Bronchial epithelial cell (primary cell): ENCODE results near the gene ZNF319. TPM values are rescaled to one million over a fixed set of nuclear protein-coding genes. Genes with fewer than 3 reads are reported as not detected.
"Not testable (repeated sequence)": the region's sequence is repeated elsewhere in the genome, so short reads cannot be mapped to it uniquely, and the experiment has no call there.

Source experiments
- DNase-seq: peaks from one replicate; pipeline ENCODE4 v3.0.0-alpha.2; 2010; ENCODE audit warnings: low read depth
- FAIRE-seq: peaks from 2 replicates; lab custom pipeline; 2011; peaks lifted over from hg19 to GRCh38; lab: Jason Lieb, UNC
- H3K27me3 ChIP-seq: 2 replicates; pipeline ENCODE4 v1.5.1; 2011; ENCODE audit warnings: low read length; ENCODE audit not compliant: control insufficient read depth, insufficient read depth
- H3K36me3 ChIP-seq: 2 replicates; pipeline ENCODE4 v1.5.1; 2011; ENCODE audit warnings: low read length; ENCODE audit not compliant: control insufficient read depth, insufficient read depth
- H3K4me3 ChIP-seq: 2 replicates; pipeline ENCODE4 v1.5.1; 2011; ENCODE audit warnings: mild to moderate bottlenecking, low read depth, low read length, control low read depth
- total RNA-seq: library from RNA; depleted of rRNA; stranded (reverse); fragments of >200 nt; gene quantifications from 2 replicates; pipeline ENCODE4 v1.2.1, GENCODE V29; 2014
- TF ChIP-seq, protein P1 (sequence below): IDR thresholded peaks from 2 replicates; pipeline ENCODE4 v1.5.1; 2011; ENCODE audit warnings: mild to moderate bottlenecking, moderate library complexity, low read length, control low read depth, inconsistent platforms; ENCODE audit not compliant: insufficient read depth, severe bottlenecking

The ZNF319 gene
- total RNA-seq, 1 donor from 2014 or later, result 2.4 TPM

DNA sequence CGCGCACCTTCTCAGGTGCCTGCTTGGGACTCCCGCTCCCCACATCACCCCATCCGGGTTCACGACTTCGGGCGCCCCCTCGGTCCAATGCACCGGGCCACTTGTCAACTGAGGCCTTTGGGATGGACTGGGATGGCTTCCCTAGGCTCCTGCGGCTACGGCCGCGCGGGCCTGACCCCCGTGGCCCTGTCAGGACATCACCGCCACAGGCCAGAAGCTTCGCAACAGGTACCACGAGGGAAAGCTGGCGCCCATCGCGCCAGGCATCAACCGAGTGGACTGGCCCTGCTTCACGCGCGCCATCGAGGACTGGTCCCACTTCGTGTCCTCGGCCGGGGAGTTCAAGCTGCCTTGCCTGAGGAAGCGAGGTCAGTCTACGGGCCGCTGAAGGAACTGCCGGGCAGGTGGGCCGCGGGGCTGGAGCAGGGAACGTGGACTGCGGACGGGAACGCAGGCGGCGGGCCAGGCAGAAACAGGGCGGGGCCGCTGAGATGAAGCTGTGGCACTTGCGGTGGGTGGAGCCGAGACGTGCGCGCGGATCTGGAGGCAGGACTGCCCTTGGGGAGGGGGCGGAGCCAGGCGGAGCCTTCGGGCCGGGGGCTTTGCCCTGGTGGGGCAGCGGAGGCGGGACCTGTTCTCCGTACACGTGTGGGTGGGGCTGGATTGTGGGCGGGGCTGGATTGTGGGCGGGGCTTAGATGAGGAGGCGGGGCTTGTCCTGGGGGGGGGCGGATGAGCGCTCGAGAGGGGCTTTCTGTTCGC is 15.8 kb downstream of the ZNF319 start:
- TF ChIP-seq, protein P1, sequence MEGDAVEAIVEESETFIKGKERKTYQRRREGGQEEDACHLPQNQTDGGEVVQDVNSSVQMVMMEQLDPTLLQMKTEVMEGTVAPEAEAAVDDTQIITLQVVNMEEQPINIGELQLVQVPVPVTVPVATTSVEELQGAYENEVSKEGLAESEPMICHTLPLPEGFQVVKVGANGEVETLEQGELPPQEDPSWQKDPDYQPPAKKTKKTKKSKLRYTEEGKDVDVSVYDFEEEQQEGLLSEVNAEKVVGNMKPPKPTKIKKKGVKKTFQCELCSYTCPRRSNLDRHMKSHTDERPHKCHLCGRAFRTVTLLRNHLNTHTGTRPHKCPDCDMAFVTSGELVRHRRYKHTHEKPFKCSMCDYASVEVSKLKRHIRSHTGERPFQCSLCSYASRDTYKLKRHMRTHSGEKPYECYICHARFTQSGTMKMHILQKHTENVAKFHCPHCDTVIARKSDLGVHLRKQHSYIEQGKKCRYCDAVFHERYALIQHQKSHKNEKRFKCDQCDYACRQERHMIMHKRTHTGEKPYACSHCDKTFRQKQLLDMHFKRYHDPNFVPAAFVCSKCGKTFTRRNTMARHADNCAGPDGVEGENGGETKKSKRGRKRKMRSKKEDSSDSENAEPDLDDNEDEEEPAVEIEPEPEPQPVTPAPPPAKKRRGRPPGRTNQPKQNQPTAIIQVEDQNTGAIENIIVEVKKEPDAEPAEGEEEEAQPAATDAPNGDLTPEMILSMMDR, result no peak
- Histone ChIP-seq H3K36me3 (no peaks in the 10 kb centered on the region), H3K27me3 (no peaks in the 10 kb centered on the region), H3K4me3 (peak overlapping the region; percentile 65)
- FAIRE-seq (no peak), DNase-seq (peak; percentile 83)

DNA sequence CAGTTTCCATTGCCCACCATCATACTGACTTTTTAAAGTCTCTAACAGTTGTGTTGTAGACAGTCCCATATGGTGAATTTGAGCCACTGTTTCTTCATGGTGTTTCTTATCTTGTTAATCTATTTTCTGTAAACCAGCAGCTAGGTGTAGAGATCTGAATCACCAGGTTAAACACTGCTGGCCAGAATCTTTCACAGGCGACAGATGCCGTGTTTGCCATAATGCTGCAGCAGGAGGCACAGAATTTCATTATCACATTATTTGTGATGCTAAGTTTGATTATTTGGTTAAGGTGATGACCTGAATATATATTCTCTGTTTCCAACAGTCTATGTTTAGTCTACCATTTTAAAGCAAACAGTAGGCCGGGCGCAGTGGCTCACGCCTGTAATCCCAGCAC is 18.1 kb downstream of the ZNF319 start:
- no peak for FAIRE-seq

DNA sequence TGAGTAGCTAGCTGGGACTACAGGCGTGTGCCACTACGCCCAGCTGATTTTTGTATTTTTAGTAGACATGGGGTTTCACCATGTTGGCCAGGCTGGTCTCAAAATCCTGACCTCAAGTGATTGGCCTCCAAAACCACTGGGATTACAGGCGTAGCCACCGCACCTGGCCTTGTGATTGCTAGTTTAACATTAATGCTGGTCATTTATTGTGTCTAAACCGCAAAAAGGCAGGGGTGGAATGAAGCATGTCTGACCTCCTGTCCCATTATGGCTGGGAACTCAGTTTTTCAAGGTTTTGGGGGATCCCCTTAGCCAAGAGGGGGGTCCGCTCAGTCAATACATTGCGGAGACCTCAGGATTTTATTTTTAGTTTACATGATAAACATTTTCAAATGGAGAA is 18.8 kb downstream of the ZNF319 start:
- Histone ChIP-seq H3K27me3 (no peaks in the 10 kb centered on the region), H3K36me3 (no peaks in the 10 kb centered on the region), H3K4me3 (no peak overlapping the region)
- DNase-seq, result no peak
- no peak for FAIRE-seq
- TF ChIP-seq, protein P1, result no peak

More for the DNA sequence above, 18.1 kb downstream of the ZNF319 start:
- TF ChIP-seq, protein P1, result no peak
- H3K36me3 ChIP-seq, result no peaks in the 10 kb centered on the region
- no peaks in the 10 kb centered on the region for H3K27me3 ChIP-seq
- H3K4me3 ChIP-seq, result no peak overlapping the region
- DNase-seq, result no peak

DNA sequence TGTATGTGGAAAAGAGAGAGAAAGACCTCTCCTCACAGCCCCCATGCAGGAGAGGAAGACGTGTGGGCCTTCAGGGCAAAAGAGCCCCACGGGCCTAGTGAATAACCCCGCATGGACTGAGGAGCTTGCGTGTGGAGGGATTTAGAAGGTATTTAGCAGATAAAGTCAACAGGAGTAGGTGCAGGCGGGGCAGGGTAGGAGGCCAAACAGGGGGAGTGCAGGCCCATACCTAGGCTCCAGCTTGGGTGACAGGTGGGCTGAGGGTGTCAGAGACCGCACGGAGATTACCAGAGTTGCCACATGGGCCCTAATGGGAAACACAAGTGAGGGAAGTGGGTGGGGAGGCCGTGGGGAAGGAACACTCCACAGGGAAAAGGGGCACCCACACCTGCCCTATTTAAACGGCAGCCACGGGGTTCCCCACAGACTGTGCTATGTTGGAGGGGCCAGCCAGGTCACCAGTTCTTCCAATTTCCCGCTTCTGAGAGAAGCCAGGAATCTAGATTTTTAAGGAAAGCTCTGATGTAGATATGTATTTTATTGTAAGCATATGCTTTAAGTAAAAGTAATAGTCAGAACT is 21.4 kb downstream of the ZNF319 start:
- TF ChIP-seq, protein P1, result no peak
- Histone ChIP-seq H3K27me3 (no peaks in the 10 kb centered on the region), H3K36me3 (no peaks in the 10 kb centered on the region), H3K4me3 (no peak overlapping the region)
- FAIRE-seq (no peak), DNase-seq (no peak)

DNA sequence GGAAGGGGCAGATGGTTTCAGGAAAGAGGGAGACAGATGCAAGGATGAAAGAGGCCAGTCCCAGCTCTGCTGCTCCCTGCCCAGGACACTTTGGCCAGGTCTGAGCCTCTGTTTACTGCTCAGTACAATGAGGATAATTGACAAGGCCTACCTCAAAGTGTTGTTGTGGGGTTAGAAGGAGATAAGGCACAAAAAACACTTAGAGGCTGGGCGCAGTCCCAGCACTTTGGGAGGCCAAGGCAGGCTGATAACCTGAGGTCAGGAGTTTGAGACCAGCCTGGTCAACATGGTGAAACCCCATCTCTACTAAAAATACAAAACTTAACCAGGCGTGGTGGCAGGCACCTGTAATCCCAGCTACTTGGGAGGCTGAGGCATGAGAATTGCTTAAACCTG is 22.4 kb downstream of the ZNF319 start:
- not testable (repeated sequence) for H3K27me3 ChIP-seq, H3K4me3 ChIP-seq, FAIRE-seq, H3K36me3 ChIP-seq, DNase-seq

DNA sequence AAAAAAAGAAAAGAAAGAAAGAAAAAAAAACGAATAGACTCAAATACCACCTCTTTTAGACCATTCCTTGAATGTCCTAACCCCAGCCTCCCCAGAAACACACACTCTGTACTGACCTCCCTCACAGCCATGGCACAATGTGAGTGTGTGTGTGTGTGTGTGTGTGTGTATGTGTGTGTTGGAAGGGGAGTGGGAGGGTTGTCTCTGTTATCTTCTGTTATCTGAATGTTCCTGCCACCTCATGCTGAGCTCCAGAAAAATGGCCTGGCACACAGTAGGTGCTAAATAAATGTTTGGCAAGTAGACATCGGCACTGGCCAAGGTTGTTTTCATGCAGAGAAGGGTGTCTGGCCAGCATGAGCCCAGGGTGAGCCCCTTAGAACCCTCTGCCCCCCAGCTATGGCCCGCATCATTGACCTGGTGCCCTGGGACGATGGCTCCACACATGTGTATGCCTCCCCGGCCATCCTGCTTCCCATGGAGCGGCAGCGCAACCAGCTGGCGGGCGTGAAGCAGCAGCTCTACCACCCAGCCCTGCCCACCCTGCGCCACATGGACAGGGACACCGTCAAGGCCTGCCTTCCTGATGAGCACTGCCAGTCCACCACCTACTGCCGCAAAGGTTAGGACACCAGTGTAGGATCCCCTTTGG is 22.9 kb downstream of the ZNF319 start:
- FAIRE-seq, result no peak
- no peak for DNase-seq
- H3K4me3 ChIP-seq, result no peak overlapping the region
- TF ChIP-seq, protein P1, result no peak
- no peaks in the 10 kb centered on the region for H3K27me3 ChIP-seq
- no peaks in the 10 kb centered on the region for H3K36me3 ChIP-seq
